ENCODE results near the gene LACTBL1. TPM values are rescaled to one million over a fixed set of nuclear protein-coding genes. Genes with fewer than 3 reads are reported as not detected.

LACTBL1 gene
- total RNA-seq, 2 experiments from 2014 or later = not detected

DNA sequence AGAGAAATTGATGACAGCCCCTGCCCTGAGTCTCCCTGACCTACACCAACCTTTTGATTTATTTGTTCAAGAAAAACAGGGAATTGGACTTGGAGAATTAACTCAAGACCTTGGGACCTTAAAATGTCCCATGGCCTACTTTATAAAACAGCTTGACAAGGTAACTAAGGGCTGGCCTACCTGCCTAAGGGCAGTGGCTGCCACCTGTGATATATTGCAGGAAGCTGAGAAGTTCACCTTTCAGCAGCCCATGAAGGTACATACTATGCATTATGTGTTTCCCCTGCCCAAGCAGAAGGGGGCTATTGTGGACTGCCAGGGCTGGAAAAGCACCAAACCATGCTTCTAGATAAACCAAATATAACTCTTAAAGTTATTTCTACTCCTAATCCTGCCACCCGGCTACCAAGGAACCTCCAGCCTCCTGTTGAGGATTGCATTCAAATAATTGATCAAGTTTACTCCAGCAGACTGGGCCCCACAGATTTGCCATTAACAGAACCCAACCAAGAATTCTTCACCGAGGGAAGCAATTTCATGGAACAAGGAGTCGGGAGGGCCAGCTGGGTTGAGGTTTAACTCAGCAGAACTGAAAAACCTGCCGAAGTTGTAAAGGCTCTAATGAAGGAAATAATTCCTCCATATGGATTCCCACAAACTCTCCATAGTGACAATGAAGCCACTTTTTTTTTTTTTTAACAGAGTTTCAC, 28.2 kb downstream of the LACTBL1 start:
- POLR2A ChIA-PET = interaction anchor here (0.7 kb wide), 1 partner anchor 517 kb away, joined by 3 read pairs; no protein-coding TSS in a partner anchor
- H3K4me3 ChIP-seq (ENCODE audit: low read depth, low read length, poor library complexity, severe bottlenecking) = no peak overlapping the region
- CTCF ChIA-PET (ENCODE audit: unreplicated experiment) = no interaction called here
- no peaks in the 10 kb centered on the region for H3K9me2 ChIP-seq (ENCODE audit: insufficient read depth, low read length)
- BruUV-seq (replicated peaks) = no TSS peak
- H3K27ac ChIP-seq (ENCODE audit: low read depth, low read length, poor library complexity, severe bottlenecking) = no peak overlapping the region
- H3K4me1 ChIP-seq (ENCODE audit: insufficient read depth, low read length, poor library complexity, severe bottlenecking) = no peaks in the 10 kb centered on the region
- H3K9me3 ChIP-seq (ENCODE audit: low read length) = no peaks in the 10 kb centered on the region; the same call in 1 of the 2 replicates
- H4K20me1 ChIP-seq (ENCODE audit: insufficient read depth, low read length) = no peaks in the 10 kb centered on the region
- no peaks in the 10 kb centered on the region for H3K79me2 ChIP-seq (ENCODE audit: insufficient read depth, low read depth, low read length)
- TF ChIP-seq, protein P1, sequence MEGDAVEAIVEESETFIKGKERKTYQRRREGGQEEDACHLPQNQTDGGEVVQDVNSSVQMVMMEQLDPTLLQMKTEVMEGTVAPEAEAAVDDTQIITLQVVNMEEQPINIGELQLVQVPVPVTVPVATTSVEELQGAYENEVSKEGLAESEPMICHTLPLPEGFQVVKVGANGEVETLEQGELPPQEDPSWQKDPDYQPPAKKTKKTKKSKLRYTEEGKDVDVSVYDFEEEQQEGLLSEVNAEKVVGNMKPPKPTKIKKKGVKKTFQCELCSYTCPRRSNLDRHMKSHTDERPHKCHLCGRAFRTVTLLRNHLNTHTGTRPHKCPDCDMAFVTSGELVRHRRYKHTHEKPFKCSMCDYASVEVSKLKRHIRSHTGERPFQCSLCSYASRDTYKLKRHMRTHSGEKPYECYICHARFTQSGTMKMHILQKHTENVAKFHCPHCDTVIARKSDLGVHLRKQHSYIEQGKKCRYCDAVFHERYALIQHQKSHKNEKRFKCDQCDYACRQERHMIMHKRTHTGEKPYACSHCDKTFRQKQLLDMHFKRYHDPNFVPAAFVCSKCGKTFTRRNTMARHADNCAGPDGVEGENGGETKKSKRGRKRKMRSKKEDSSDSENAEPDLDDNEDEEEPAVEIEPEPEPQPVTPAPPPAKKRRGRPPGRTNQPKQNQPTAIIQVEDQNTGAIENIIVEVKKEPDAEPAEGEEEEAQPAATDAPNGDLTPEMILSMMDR (conservative IDR thresholded peaks at IDR 0.05; ENCODE audit: low read length) = no peak
- no peak for TF ChIP-seq EZH2phosphoT487 (IDR thresholded peaks at IDR 0.05; ENCODE audit: borderline replicate concordance, low read depth, low read length)
- H3K4me2 ChIP-seq (ENCODE audit: low read length) = no peak overlapping the region
- no peak overlapping the region for H2AFZ ChIP-seq (ENCODE audit: low read length)
- DNase-seq (ENCODE audit: low spot score) = no peak
- no peaks in the 10 kb centered on the region for H3K36me3 ChIP-seq (ENCODE audit: insufficient read depth, low read length)
- intact Hi-C loops (cut with micrococcal nuclease; ENCODE audit: unreplicated experiment) = no loop called here

DNA sequence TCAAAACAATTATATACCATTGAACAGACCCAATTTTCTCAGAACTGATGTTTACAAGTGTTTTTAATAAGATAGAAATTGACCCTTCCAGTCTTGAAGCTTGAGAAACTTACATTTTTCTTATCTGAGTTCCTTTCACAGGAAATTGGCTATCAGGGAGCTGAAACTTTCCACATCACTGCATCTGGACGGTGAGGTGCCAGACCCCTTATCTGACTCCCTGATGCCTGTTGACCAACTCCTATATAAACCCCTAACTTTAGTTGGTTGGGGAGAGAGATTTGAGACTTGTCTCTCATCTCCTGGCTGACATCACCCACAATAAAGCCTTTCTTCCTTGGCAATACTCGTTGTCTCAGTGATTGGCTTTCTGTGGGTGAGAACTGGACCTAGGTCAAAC, 31.4 kb downstream of the LACTBL1 start:
- intact Hi-C loops (cut with micrococcal nuclease; ENCODE audit: unreplicated experiment) = no loop called here
- H3K4me1 ChIP-seq (ENCODE audit: insufficient read depth, low read length, poor library complexity, severe bottlenecking) = no peaks in the 10 kb centered on the region
- H3K4me2 ChIP-seq (ENCODE audit: low read length) = no peak overlapping the region
- BruUV-seq (replicated peaks) = no TSS peak
- ChIA-PET CTCF (ENCODE audit: unreplicated experiment) (no interaction called here), POLR2A (no interaction called here)
- H3K4me3 ChIP-seq (ENCODE audit: low read depth, low read length, poor library complexity, severe bottlenecking) = no peak overlapping the region
- no peaks in the 10 kb centered on the region for H4K20me1 ChIP-seq (ENCODE audit: insufficient read depth, low read length)
- no peak for DNase-seq (ENCODE audit: low spot score)
- TF ChIP-seq EZH2phosphoT487 (IDR thresholded peaks at IDR 0.05; ENCODE audit: borderline replicate concordance, low read depth, low read length) = no peak
- TF ChIP-seq, protein P1 (conservative IDR thresholded peaks at IDR 0.05; ENCODE audit: low read length) = no peak
- no peaks in the 10 kb centered on the region for H3K36me3 ChIP-seq (ENCODE audit: insufficient read depth, low read length)
- H2AFZ ChIP-seq (ENCODE audit: low read length) = no peak overlapping the region
- H3K27ac ChIP-seq (ENCODE audit: low read depth, low read length, poor library complexity, severe bottlenecking) = no peak overlapping the region
- no peaks in the 10 kb centered on the region; the same call in 1 of the 2 replicates for H3K9me3 ChIP-seq (ENCODE audit: low read length)
- no peaks in the 10 kb centered on the region for H3K9me2 ChIP-seq (ENCODE audit: insufficient read depth, low read length)
- H3K79me2 ChIP-seq (ENCODE audit: insufficient read depth, low read depth, low read length) = no peaks in the 10 kb centered on the region

DNA sequence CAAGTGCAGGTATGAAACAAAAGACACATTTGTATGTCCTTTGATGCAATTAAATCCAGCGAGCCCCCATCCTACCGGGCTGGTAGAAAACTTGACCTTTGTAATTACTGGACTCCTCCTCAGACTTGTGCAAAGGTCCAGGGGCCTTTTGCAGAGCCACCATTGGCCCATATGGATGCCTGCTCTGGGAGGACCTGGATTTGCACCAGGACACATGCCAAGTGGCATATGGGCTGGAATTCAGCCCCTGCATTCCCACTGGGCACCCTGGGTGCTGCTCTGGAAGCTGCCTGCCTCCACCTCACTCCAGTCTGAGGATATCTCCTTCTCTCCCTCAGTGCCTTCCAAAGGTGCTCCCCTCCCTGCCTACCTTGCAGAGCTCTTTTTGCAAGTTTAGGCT, 36.0 kb downstream of the LACTBL1 start:
- Histone ChIP-seq H3K36me3 (ENCODE audit: insufficient read depth, low read length) (no peaks in the 10 kb centered on the region), H3K79me2 (ENCODE audit: insufficient read depth, low read depth, low read length) (no peaks in the 10 kb centered on the region), H4K20me1 (ENCODE audit: insufficient read depth, low read length) (no peaks in the 10 kb centered on the region), H3K4me3 (ENCODE audit: low read depth, low read length, poor library complexity, severe bottlenecking) (no peak overlapping the region), H2AFZ (ENCODE audit: low read length) (no peak overlapping the region), H3K9me3 (ENCODE audit: low read length) (no peaks in the 10 kb centered on the region; the same call in 1 of the 2 replicates), H3K4me2 (ENCODE audit: low read length) (no peak overlapping the region), H3K9me2 (ENCODE audit: insufficient read depth, low read length) (no peaks in the 10 kb centered on the region), H3K27ac (ENCODE audit: low read depth, low read length, poor library complexity, severe bottlenecking) (no peak overlapping the region), H3K4me1 (ENCODE audit: insufficient read depth, low read length, poor library complexity, severe bottlenecking) (no peaks in the 10 kb centered on the region)
- ChIA-PET CTCF (ENCODE audit: unreplicated experiment) (no interaction called here), POLR2A (interaction anchor here (0.6 to 0.7 kb wide), 2 partner anchors 75 to 249 kb away, joined by 3 to 4 read pairs; no protein-coding TSS in a partner anchor)
- DNase-seq (ENCODE audit: low spot score) = no peak
- TF ChIP-seq EZH2phosphoT487 (IDR thresholded peaks at IDR 0.05; ENCODE audit: borderline replicate concordance, low read depth, low read length) = no peak
- TF ChIP-seq, protein P1 (conservative IDR thresholded peaks at IDR 0.05; ENCODE audit: low read length) = no peak
- BruUV-seq (replicated peaks) = no TSS peak
- intact Hi-C loops (cut with micrococcal nuclease; ENCODE audit: unreplicated experiment) = no loop called here
